ENCODE results near the gene CCL22. TPM values are rescaled to one million over a fixed set of nuclear protein-coding genes. Genes with fewer than 3 reads are reported as not detected.
"Not testable (repeated sequence)": the region's sequence is repeated elsewhere in the genome, so short reads cannot be mapped to it uniquely, and the experiment has no call there.

The CCL22 gene
- not detected for total RNA-seq

- no peak for DNase-seq
These were observed at the start of gene CCL22 for GRCh38 chr16:57358527-57359095. TSS of gene CCL22 (plus strand) at chr16:57358783. CDS start at chr16:57358817, 34 bp downstream.

GRCh38 chr16:57310801-57311200 lies 47.8 kb upstream of the CCL22 start:
- DNase-seq: no peak

- no peak for DNase-seq
These were observed 45.1 kb upstream of the CCL22 start for GRCh38 chr16:57313509-57313908.

GRCh38 chr16:57314161-57314785 lies 44.3 kb upstream of the CCL22 start:
- DNase-seq: no peak

GRCh38 chr16:57315416-57315815 lies 43.2 kb upstream of the CCL22 start:
- no peak for DNase-seq

GRCh38 chr16:57316390-57317017 lies 42.1 kb upstream of the CCL22 start:
- no peak for DNase-seq

GRCh38 chr16:57318240-57318970 lies 40.2 kb upstream of the CCL22 start:
- no peak for DNase-seq

- DNase-seq: no peak
These were observed 38.9 kb upstream of the CCL22 start for GRCh38 chr16:57319646-57320045.

- DNase-seq: no peak
These were observed 33.8 kb upstream of the CCL22 start for GRCh38 chr16:57324749-57325148.

- no peak for DNase-seq
These were observed 33.1 kb upstream of the CCL22 start for GRCh38 chr16:57325458-57325857.

GRCh38 chr16:57329718-57330327 lies 28.8 kb upstream of the CCL22 start:
- DNase-seq: no peak

GRCh38 chr16:57331355-57331754 lies 27.2 kb upstream of the CCL22 start:
- no peak for DNase-seq

GRCh38 chr16:57333402-57333801 lies 25.2 kb upstream of the CCL22 start:
- no peak for DNase-seq

GRCh38 chr16:57335366-57335765 lies 23.2 kb upstream of the CCL22 start:
- no peak for DNase-seq

GRCh38 chr16:57341062-57341440 lies 17.5 kb upstream of the CCL22 start:
- no peak for DNase-seq

- no peak for DNase-seq
These were observed 16.9 kb upstream of the CCL22 start for GRCh38 chr16:57341441-57342303.

- not testable (repeated sequence) for DNase-seq
These were observed 16.0 kb upstream of the CCL22 start for GRCh38 chr16:57342606-57343005.

GRCh38 chr16:57343221-57343620 lies 15.4 kb upstream of the CCL22 start:
- no peak for DNase-seq

- DNase-seq: not testable (repeated sequence)
These were observed 14.5 kb upstream of the CCL22 start for GRCh38 chr16:57344094-57344493.

GRCh38 chr16:57345021-57345420 lies 13.6 kb upstream of the CCL22 start:
- DNase-seq: no peak

GRCh38 chr16:57345666-57346204 lies 12.8 kb upstream of the CCL22 start:
- no peak for DNase-seq

- no peak for DNase-seq
These were observed 10.7 kb upstream of the CCL22 start for GRCh38 chr16:57347858-57348257.
